Measurements from ENCODE around the gene PPIP5K2. TPM values are rescaled to one million over a fixed set of nuclear protein-coding genes. Genes with fewer than 3 reads are reported as not detected.

PPIP5K2 gene
- total and polyA plus RNA-seq, 2 of the 8 experiments (the other 6 are each of a cell fraction or from before 2014, with no cell fraction given): 14.8 to 46.6 TPM

GRCh38 chr5:103148213-103148612 is 28.1 kb downstream of the PPIP5K2 start (continued):
- TF ChIP-seq CHD7 (IDR thresholded peaks at IDR 0.05; ENCODE audit: insufficient replicate concordance, low read length): no peak
- TF ChIP-seq CBX5 (IDR thresholded peaks at IDR 0.05; ENCODE audit: low read depth, low read length): no peak
- TF ChIP-seq CEBPB (IDR thresholded peaks at IDR 0.05; ENCODE audit: low read depth, low read length): no peak
- no peak for TF ChIP-seq KDM4A (IDR thresholded peaks at IDR 0.05; ENCODE audit: low read depth, low read length, severe bottlenecking)
- no peak for TF ChIP-seq EGR1 (IDR thresholded peaks at IDR 0.05; ENCODE audit: borderline replicate concordance, low read depth, low read length)
- TF ChIP-seq ATF3 (IDR thresholded peaks at IDR 0.05; ENCODE audit: insufficient read depth, low read depth, low read length): no peak
- no peak for TF ChIP-seq RBBP5 (IDR thresholded peaks at IDR 0.05; ENCODE audit: borderline replicate concordance, low read depth, low read length)
- TF ChIP-seq CTBP2 (IDR thresholded peaks at IDR 0.05; ENCODE audit: borderline replicate concordance, insufficient read depth, insufficient read length, low read length): no peak
- no peak for TF ChIP-seq YY1 (IDR thresholded peaks at IDR 0.05; ENCODE audit: low read depth, low read length)
- no peak for TF ChIP-seq SP2 (IDR thresholded peaks at IDR 0.05; ENCODE audit: low read length)
- TF ChIP-seq POLR2A (IDR thresholded peaks at IDR 0.05; ENCODE audit: control extremely low read depth in 1 of 2, low read depth in 2 of 2, low read length in 2 of 2): no peak

Data from H1 (cell line).